GM21529 (cell line): ENCODE measurements around the gene DNPH1.
A peak's percentile ranks its signal among the peaks of the same experiment; 100 is the strongest.

Source experiments
- ATAC-seq: cut with Tn5 transposase; IDR thresholded peaks from one replicate; pipeline ENCODE4 v1.9.1; 2021; ENCODE audit not compliant: unreplicated experiment

The DNPH1 gene

DNA sequence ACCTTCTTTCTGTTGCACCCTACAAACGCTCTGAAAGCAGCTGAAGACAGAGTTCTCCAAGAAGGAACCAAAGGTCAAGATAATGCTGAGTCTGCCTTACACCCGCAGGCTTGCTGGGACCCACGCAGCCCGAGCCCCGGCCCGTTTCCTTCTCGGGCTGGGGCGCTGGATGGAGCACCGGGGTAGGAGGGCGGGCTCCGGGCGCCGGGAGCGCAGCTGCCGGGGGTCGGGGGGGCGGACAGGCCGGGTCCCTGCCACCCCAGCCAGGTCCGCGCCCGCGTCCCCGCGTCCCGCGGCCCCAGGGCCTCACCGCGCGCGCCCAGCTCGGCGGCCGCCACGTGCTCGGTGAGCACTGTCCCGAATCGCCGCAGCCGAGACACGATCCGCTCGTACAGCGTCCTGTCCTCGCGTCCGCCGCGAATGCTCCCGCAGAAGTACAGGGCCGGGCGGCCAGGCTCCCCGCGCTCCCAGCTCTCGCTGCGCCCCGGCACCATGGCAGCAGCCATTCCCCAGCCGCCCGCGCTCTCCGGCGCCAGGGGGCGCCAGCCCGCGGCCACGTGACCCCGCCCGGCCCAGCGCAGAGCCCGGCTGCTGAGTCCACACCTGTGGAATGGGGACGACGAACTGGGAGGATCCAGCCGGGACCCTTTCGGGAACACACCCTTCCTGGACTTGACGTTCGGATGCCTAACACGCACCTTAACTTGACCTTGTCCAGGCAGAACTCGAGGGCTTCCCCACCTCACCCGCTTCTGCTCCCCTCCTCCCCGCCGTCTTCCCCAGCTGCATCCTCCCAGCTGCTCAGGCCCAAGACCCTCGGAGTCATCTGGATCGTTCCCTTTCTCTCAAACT, at the start of gene DNPH1:
Gene DNPH1, minus strand, starts transcription at position 531 of the 852 bp plus-strand sequence. Its CDS starts 25 bp downstream, at position 506.
- ATAC-seq, result peak; percentile 69

GRCh38 chr6:43278524-43279078, 49.3 kb upstream of the DNPH1 start:
- no peak for ATAC-seq

- no peak for ATAC-seq
Measured at GRCh38 chr6:43277643-43278523, 48.6 kb upstream of the DNPH1 start.

- ATAC-seq, result no peak
Measured at GRCh38 chr6:43277306-43277642, 48.0 kb upstream of the DNPH1 start.

DNA sequence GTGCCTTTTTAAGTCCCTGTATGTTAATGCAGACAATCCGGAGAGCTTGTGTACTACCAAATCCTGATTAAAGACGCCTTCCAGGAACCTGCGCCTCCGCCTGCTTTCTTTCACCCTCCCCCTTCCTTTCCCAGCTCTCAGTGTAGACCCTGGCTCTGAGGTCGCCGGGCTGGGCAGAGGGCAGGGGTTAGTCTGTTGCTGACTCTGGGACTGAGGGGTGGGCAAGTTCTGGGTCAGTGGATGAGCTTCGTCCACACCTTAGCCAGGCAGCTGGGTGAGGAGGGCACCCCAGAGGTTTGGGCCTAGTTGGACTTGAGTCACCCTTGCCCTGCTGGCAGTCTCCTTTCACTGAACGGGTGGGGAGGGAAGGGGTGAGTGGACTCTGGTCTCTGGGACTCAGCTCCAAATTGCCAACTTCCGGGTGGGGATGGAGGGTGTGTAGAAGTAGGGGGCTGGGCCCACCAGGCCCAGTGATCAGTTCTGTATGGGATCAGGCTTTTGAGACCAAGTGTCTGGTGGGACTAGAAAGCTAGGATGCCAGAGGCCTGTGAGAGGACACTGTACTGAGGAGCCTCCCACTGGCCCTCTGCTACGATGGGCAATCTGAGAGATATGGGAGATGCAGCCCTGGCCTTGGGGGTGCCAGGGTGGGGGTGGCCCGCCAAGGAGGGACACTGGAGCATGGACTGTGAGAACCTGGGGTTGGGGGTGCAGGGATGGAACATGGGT, 47.5 kb upstream of the DNPH1 start:
- no peak for ATAC-seq

GRCh38 chr6:43275801-43276576, 46.7 kb upstream of the DNPH1 start:
- no peak for ATAC-seq

GRCh38 chr6:43274916-43275597, 45.8 kb upstream of the DNPH1 start:
- ATAC-seq, result no peak

- ATAC-seq, result no peak
Measured at GRCh38 chr6:43274127-43274915, 45.0 kb upstream of the DNPH1 start.

DNA sequence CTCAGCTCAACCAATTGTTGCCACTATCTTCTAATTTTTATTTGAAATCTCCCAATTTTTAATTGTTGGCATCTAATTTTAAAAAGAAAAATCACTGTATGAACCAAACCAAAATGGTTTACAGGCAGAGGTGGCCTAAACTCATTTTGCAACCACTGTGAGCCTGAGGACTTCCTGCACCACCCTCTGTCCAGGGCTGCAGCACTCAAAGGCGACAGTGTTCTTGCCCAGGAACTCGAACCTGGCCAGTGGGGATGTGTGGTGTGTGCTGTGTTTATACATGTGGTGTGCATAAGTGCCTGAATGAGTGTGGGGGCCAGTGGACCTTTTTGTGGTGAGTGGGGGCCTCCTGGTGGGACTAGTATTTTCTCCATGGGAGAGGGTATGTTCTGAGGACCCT, 44.4 kb upstream of the DNPH1 start:
- no peak for ATAC-seq

GRCh38 chr6:43271944-43272343, 42.7 kb upstream of the DNPH1 start:
- ATAC-seq, result no peak

DNA sequence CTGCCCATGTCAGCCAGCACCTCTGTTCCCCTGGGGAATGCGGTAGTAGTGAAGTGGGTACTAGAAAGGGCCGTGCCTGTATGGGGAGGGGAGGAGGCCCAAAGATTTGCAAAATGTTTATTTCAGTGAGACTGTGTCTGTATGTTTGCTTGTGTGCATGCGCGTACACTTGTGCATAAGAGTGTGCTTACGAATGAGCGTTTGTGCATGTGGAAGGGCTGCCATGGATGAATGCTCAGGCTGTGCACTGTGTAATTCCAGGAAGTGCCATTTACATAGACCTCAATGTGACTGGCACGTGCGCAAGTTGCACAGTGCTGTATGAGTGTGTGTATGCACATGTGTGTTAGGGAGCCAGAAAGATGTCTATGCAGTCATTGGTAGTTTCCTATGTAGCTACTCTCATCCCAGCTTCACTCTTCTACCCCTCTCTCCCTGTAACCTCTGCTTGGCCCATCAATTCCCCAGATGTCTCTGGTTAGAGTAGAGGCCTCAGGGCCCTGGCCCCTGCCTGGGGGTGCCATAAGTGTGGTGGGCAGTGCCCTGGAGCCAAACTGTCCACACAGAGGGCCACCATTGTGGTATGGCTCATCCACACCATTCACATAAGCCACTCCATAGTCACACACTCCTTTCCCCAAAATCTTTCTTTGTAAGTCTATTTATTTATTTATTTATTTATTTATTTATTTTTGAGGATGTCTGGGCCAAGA, 42.0 kb upstream of the DNPH1 start:
- ATAC-seq, result no peak

DNA sequence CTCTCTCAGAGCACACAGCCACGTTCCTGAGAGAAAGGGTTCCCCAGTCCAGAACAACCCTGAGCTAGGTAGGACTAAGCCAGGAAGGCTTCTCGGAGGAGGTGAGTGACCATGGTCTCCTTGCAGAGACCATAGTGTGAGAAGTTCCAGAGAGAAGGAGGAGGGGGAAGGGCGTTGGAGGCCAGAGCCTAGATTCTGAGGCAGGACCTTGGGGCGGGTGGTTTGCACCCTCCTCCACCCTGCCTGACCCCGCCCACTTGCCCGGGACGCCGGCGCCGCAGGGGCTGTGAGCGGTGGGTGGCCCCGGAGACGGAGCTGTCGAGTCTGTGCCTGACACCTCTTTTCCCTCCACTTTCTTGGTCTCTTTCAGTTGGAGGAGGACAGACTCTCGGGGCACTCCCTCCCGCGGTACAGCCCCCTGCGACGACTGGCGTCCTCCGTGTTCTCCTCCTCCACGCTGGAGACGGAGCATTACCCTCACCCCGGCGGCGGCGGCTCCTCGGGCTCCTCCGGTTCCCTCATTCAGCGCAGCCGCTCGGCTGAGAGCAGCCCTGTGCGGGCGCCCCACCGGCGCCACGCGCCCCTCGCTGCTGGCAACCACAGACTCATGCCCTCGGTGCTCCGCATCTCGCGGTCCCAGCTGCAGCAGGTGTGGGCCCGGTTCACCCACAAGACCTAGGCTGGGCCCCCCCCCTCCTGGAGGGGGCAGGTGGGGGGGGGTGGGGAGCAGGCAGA, 40.2 kb upstream of the DNPH1 start:
- ATAC-seq, result no peak

GRCh38 chr6:43268782-43269272, 39.5 kb upstream of the DNPH1 start:
- ATAC-seq, result no peak

GRCh38 chr6:43268355-43268700, 39.0 kb upstream of the DNPH1 start:
- no peak for ATAC-seq

DNA sequence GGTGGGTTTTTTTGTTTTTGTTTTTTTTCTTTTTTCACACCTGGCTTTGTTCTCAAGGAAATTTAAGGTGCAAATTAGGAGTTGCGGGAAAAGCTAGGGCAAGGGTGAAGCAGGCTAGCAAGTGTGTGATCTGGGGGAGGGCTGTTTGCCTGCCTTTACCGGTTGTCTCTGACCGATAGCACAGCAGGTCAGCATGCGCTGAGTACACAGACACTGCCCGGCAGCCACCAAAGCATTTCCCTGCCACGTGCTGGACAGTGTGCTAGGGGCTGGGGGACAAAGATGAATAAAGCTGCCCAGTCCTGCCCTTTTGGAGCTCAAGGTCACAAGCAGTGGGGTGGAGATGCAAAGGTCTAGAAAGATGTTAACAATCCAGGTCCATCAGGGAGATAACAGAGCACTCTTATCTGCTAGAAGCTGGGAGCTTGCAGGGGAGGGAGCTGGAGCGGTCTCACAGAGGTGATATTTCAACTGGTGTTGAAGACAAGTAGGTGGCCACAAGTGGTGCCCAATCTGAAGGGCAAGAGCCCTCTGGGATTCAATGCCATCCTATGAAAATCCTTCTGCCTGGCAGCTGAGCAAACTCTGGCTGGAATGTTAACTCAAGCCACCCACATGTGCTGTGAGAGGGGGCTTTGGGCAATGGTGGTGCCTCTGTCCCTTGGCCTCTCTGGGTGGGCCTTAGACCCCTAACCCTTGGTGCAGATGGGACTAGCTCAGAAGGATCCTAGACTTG, 38.5 kb upstream of the DNPH1 start:
- no peak for ATAC-seq

DNA sequence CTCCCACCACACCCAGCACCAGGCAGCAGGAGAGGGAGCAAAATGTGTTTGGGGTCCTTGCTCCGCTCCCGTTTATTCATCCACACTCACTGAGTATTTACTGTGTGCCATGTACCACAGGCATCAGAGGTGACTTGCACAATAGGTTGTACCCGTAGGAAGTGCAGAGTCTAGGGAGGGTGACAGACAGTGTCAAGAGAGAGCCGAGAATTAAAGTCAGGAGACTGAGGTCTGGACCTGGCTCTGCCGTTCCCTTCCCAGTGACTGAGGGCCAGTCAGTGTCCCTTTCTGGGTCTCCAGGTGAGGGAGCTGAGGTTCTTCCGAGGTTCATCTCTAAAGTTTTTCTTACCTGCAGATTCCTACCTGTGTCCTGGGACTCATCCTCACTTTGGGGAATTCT, 36.3 kb upstream of the DNPH1 start:
- no peak for ATAC-seq

GRCh38 chr6:43264599-43265145, 35.4 kb upstream of the DNPH1 start:
- ATAC-seq, result no peak
